Measurements from ENCODE around the gene PCDHB16.
"Not testable (repeated sequence)": the region's sequence is repeated elsewhere in the genome, so short reads cannot be mapped to it uniquely, and the experiment has no call there.

DNA sequence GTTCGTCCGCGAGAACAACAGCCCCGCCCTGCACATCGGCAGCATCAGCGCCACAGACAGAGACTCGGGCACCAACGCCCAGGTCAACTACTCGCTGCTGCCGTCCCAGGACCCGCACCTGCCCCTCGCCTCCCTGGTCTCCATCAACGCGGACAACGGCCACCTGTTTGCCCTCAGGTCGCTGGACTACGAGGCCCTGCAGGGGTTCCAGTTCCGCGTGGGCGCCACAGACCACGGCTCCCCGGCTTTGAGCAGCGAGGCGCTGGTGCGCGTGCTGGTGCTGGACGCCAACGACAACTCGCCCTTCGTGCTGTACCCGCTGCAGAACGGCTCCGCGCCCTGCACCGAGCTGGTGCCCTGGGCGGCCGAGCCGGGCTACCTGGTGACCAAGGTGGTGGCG is 28.1 kb downstream of the PCDHB16 start:
- TF ChIP-seq, protein P1, sequence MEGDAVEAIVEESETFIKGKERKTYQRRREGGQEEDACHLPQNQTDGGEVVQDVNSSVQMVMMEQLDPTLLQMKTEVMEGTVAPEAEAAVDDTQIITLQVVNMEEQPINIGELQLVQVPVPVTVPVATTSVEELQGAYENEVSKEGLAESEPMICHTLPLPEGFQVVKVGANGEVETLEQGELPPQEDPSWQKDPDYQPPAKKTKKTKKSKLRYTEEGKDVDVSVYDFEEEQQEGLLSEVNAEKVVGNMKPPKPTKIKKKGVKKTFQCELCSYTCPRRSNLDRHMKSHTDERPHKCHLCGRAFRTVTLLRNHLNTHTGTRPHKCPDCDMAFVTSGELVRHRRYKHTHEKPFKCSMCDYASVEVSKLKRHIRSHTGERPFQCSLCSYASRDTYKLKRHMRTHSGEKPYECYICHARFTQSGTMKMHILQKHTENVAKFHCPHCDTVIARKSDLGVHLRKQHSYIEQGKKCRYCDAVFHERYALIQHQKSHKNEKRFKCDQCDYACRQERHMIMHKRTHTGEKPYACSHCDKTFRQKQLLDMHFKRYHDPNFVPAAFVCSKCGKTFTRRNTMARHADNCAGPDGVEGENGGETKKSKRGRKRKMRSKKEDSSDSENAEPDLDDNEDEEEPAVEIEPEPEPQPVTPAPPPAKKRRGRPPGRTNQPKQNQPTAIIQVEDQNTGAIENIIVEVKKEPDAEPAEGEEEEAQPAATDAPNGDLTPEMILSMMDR (conservative IDR thresholded peaks at IDR 0.05; ENCODE audit: low read depth, low read length), result not testable (repeated sequence)
- TF ChIP-seq, protein P2, sequence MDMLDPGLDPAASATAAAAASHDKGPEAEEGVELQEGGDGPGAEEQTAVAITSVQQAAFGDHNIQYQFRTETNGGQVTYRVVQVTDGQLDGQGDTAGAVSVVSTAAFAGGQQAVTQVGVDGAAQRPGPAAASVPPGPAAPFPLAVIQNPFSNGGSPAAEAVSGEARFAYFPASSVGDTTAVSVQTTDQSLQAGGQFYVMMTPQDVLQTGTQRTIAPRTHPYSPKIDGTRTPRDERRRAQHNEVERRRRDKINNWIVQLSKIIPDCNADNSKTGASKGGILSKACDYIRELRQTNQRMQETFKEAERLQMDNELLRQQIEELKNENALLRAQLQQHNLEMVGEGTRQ (IDR thresholded peaks at IDR 0.05; ENCODE audit: low read depth, low read length), result not testable (repeated sequence)

Measured in IMR-90 (cell line).